ENCODE results near the gene ILK.

The ILK gene

DNA sequence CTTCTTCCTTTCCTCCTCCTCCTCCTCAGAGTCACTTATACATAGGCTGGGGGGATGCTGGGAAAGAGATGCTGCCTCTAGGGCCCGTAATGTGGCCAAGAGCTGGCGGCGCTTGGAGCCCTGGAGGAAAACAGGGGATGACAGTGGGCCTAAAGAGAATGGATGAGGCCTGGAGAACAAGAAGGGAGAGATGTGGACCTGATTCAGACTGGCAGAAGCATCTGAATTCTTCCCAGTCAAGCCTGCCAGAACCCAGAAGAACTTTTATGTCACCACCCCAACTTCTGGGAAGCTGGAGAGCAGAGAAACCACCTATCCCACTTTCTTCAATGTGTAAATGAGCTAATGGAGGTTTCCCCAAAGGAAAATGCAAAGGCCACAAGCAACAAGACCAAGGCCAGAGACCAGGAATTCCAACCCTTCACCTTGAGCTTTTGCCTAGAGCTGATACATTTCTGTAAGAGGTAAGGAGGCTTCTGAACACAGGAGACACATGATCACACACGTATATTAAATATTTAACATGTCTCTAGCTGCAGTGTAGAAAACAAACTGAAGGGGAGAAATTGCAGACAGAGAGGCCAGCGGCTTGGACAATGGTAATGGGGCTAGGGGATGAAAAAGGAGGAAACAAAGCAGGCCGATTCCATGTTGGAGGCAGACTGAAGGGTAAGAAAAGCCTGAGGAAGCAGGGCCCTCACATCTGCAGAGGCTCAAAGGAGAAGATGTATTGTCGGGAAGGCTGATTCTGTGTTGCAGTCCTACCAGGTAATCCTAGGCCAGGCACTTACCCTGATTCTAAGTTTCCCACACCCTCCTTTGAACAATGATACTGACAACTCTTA, 1.3 kb upstream of the ILK start:
- Histone ChIP-seq H3K9ac (no peak overlapping the region), H3K27ac (peak overlapping the region; percentile 85), H3K36me3 (ENCODE audit: control insufficient read depth, insufficient read depth, low read length) (no peaks in the 10 kb centered on the region), H2AFZ (no peak overlapping the region), H3K4me3 (ENCODE audit: low read depth, low read length) (peak overlapping the region; percentile 90), H3K79me2 (peaks cover 18% of the 10 kb centered on the region), H3K9me3 (ENCODE audit: control insufficient read depth, low read length) (no peaks in the 10 kb centered on the region), H3K4me2 (ENCODE audit: low read length) (peak overlapping the region; percentile 70), H3K4me1 (peaks cover 10% of the 10 kb centered on the region), H3K27me3 (ENCODE audit: control insufficient read depth, insufficient read depth, low read length) (no peaks in the 10 kb centered on the region)
- TF ChIP-seq CTCF (IDR thresholded peaks at IDR 0.05), result no peak

GRCh38 chr11:6604081-6604626, 580 bp downstream of the ILK start:
- peak overlapping the region; percentile 79 for H3K4me2 ChIP-seq (ENCODE audit: low read length)
- peak overlapping the region; percentile 85 for H3K27ac ChIP-seq
- peaks cover 20% of the 10 kb centered on the region for H3K79me2 ChIP-seq
- no peak for TF ChIP-seq CTCF (IDR thresholded peaks at IDR 0.05)
- peak overlapping the region; percentile 90 for H3K4me3 ChIP-seq (ENCODE audit: low read depth, low read length)
- no peaks in the 10 kb centered on the region for H3K36me3 ChIP-seq (ENCODE audit: control insufficient read depth, insufficient read depth, low read length)
- no peaks in the 10 kb centered on the region for H3K9me3 ChIP-seq (ENCODE audit: control insufficient read depth, low read length)
- H3K9ac ChIP-seq, result peak overlapping the region; percentile 76
- H3K27me3 ChIP-seq (ENCODE audit: control insufficient read depth, insufficient read depth, low read length), result no peaks in the 10 kb centered on the region
- H3K4me1 ChIP-seq, result peaks cover 10% of the 10 kb centered on the region
- peak overlapping the region; percentile 83 for H2AFZ ChIP-seq

DNA sequence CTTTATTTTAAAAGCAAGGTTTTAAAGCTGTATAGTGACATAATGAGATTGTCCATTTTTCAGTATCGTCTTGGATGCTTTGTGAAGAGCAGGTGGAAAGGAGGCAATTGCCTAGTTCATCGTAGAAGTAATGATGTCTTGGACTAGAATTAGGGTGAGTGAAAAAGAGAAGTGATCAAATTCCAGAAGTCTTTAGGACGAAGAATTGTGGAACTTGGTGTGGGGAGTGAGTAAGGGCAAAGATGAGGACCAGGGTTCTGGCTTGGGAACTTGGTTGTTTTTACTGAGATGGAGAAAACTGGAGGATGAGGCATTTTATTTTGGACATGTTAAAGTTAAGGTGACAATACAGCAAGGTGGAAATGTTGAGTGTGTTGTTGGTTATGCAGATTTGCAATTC, 1.2 kb downstream of the ILK start:
- Histone ChIP-seq H3K4me1 (peaks cover 10% of the 10 kb centered on the region), H3K27me3 (ENCODE audit: control insufficient read depth, insufficient read depth, low read length) (no peaks in the 10 kb centered on the region), H3K9ac (no peak overlapping the region), H3K4me3 (ENCODE audit: low read depth, low read length) (peak overlapping the region; percentile 90), H3K36me3 (ENCODE audit: control insufficient read depth, insufficient read depth, low read length) (no peaks in the 10 kb centered on the region), H3K79me2 (peaks cover 20% of the 10 kb centered on the region), H3K9me3 (ENCODE audit: control insufficient read depth, low read length) (no peaks in the 10 kb centered on the region), H2AFZ (no peak overlapping the region), H3K27ac (peak overlapping the region; percentile 85), H3K4me2 (ENCODE audit: low read length) (peak overlapping the region; percentile 79)
- no peak for TF ChIP-seq CTCF (IDR thresholded peaks at IDR 0.05)

DNA sequence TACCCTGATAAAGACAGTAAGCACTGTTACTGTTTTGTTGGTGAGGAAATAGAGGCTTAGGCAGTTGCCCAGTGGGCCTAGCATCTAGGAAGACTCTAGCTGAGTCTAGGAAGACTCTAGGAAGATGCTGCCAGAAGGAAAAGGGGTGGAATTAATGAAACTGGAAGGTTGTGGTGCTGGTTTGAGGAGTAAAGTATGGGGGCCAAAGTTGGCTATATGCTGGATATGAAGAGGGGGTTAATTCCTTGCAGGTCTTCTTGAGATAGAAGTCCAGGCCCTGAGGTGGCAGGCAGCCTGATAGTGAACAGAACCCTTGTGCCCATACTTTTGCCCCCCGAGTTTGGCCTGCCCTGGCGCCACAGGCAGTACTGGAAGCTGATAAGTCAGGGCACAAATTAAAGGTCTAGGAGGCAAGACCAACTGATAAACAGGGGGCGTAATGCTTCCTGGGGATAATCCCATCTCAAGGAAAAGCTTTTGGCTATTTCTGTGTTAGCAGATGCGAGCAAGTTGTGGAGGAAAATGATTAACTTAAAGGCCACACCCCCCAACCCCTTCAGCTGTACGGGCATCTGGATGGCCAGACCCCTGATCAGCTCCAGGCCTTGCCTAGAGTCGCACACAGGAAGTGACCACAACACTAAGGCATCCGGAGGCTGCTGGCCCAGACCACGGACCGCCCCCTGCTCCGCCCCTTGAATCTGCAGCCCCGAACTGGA, 3.1 kb downstream of the ILK start:
- Histone ChIP-seq H3K9me3 (ENCODE audit: control insufficient read depth, low read length) (no peaks in the 10 kb centered on the region), H2AFZ (no peak overlapping the region), H3K27ac (peak overlapping the region; percentile 80), H3K36me3 (ENCODE audit: control insufficient read depth, insufficient read depth, low read length) (no peaks in the 10 kb centered on the region), H3K4me3 (ENCODE audit: low read depth, low read length) (peak overlapping the region; percentile 15), H3K27me3 (ENCODE audit: control insufficient read depth, insufficient read depth, low read length) (no peaks in the 10 kb centered on the region), H3K9ac (no peak overlapping the region), H3K4me1 (peaks cover 15% of the 10 kb centered on the region), H3K79me2 (peaks cover 20% of the 10 kb centered on the region), H3K4me2 (ENCODE audit: low read length) (no peak overlapping the region)
- no peak for TF ChIP-seq CTCF (IDR thresholded peaks at IDR 0.05)
